ENCODE data around the gene RFLNA. TPM values are rescaled to one million over a fixed set of nuclear protein-coding genes. Genes with fewer than 3 reads are reported as not detected.

The RFLNA gene
- total RNA-seq, 1 experiment from 2014 or later, result 10.6 TPM

DNA sequence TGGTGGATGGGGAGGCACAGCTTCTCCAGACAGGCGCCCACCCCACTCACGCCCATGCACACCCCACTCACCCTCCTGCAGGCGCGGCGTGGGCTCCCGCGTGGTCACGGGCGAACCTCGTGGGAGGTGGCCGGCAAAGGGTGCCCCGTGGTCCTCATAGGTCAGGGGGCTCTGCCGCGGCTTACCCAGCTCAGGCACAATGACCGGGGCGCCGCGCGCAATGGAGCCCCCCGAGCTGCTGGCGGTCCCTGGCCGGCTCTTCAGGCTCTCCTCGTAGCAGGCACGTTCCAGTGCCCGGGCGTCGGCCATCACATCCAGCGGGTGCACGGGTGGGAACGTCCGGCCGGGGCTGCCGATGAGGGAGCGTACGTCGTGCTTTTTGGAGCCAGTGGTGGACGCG is 49.6 kb downstream of the RFLNA start:
- Mint-ChIP-seq H3K4me1 (no peaks in the 10 kb centered on the region), H3K4me3 (no peak overlapping the region), H3K36me3 (ENCODE audit: insufficient read depth in 1 of 3, low read depth in 3 of 3) (peaks cover 41 to 79% (median 77%) of the 10 kb centered on the region in 3 experiments), H3K9me3 (no peaks in the 10 kb centered on the region), H3K27me3 (ENCODE audit: low read depth) (peaks cover 1% of the 10 kb centered on the region; the same call in 1 of the 2 replicates), H3K27ac (no peak overlapping the region)
- H2BK12ac ChIP-seq (ENCODE audit: insufficient read length, low read depth, low read length), result no peak overlapping the region
- H2BK15ac ChIP-seq (ENCODE audit: low read depth, low read length), result no peak overlapping the region
- no peak overlapping the region for H3K18ac ChIP-seq (ENCODE audit: insufficient read length, low read depth, low read length)
- H3K4me1 ChIP-seq (ENCODE audit: insufficient read depth, low read length), result no peaks in the 10 kb centered on the region
- no peak overlapping the region for H3K4ac ChIP-seq (ENCODE audit: low read depth, low read length)
- H3K56ac ChIP-seq (ENCODE audit: insufficient read length, low read depth, low read length), result no peak overlapping the region
- no peaks in the 10 kb centered on the region for H3K79me2 ChIP-seq (ENCODE audit: insufficient read depth, low read length)
- no peak overlapping the region for H3K23ac ChIP-seq (ENCODE audit: insufficient read length, low read depth, low read length)
- no peak for DNase-seq
- WGBS (ENCODE audit: extremely low coverage, insufficient read length, low lambda C conversion rate), result no CpG with 5 or more reads among the region's 38 CpGs
- no peak overlapping the region for H3K27ac ChIP-seq (ENCODE audit: insufficient read length, low read depth, low read length)
- no peaks in the 10 kb centered on the region for H3K27me3 ChIP-seq (ENCODE audit: insufficient read depth, low read length)
- no peak overlapping the region for H4K91ac ChIP-seq (ENCODE audit: insufficient read length, low read depth, low read length)
- no peaks in the 10 kb centered on the region for H3K79me1 ChIP-seq (ENCODE audit: insufficient read depth, low read depth, low read length, poor library complexity, severe bottlenecking)
- H4K8ac ChIP-seq (replicated peaks; ENCODE audit: insufficient read length, low read depth, low read length), result no peak overlapping the region
- H2AFZ ChIP-seq (ENCODE audit: low read length), result no peak overlapping the region
- peaks cover 2% of the 10 kb centered on the region for H4K20me1 ChIP-seq (ENCODE audit: control insufficient read depth, insufficient read depth, insufficient read length)
- no peak overlapping the region for H3K14ac ChIP-seq (ENCODE audit: insufficient read depth, low read length)
- no peak overlapping the region for H3K9ac ChIP-seq (ENCODE audit: extremely low read depth, insufficient read length, low read length)
- no peaks in the 10 kb centered on the region for H3K9me3 ChIP-seq (ENCODE audit: control insufficient read depth, low read depth, low read length)
- H2BK5ac ChIP-seq (ENCODE audit: insufficient read length, low read length), result no peak overlapping the region
- H3K23me2 ChIP-seq (ENCODE audit: insufficient read length, low read depth, low read length, poor library complexity, severe bottlenecking), result no peaks in the 10 kb centered on the region
- no peak overlapping the region for H2BK120ac ChIP-seq (ENCODE audit: low read depth, low read length, poor library complexity, severe bottlenecking)
- H4K5ac ChIP-seq (ENCODE audit: insufficient read length, low read depth, low read length), result no peak overlapping the region
- no peak overlapping the region for H2BK20ac ChIP-seq (ENCODE audit: low read depth, low read length, poor library complexity, severe bottlenecking)
- TF ChIP-seq, protein P1, sequence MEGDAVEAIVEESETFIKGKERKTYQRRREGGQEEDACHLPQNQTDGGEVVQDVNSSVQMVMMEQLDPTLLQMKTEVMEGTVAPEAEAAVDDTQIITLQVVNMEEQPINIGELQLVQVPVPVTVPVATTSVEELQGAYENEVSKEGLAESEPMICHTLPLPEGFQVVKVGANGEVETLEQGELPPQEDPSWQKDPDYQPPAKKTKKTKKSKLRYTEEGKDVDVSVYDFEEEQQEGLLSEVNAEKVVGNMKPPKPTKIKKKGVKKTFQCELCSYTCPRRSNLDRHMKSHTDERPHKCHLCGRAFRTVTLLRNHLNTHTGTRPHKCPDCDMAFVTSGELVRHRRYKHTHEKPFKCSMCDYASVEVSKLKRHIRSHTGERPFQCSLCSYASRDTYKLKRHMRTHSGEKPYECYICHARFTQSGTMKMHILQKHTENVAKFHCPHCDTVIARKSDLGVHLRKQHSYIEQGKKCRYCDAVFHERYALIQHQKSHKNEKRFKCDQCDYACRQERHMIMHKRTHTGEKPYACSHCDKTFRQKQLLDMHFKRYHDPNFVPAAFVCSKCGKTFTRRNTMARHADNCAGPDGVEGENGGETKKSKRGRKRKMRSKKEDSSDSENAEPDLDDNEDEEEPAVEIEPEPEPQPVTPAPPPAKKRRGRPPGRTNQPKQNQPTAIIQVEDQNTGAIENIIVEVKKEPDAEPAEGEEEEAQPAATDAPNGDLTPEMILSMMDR (conservative IDR thresholded peaks at IDR 0.05), result no peak
- H3K4me2 ChIP-seq (ENCODE audit: insufficient read depth, insufficient read length, low read length), result no peak overlapping the region
- H2AK5ac ChIP-seq (ENCODE audit: insufficient read length, low read length), result no peak overlapping the region
- no peak overlapping the region for H3T11ph ChIP-seq (ENCODE audit: low read length)
